COR-L47 (cell line): ENCODE data around the gene C1orf198.

Source experiments
- DNase-seq: peaks from one replicate; lab custom pipeline; 2025; lab: John Stamatoyannopoulos, UW

Gene C1orf198

GRCh38 chr1:230833511-230833910, 34.8 kb downstream of the C1orf198 start:
- no peak for DNase-seq

DNA sequence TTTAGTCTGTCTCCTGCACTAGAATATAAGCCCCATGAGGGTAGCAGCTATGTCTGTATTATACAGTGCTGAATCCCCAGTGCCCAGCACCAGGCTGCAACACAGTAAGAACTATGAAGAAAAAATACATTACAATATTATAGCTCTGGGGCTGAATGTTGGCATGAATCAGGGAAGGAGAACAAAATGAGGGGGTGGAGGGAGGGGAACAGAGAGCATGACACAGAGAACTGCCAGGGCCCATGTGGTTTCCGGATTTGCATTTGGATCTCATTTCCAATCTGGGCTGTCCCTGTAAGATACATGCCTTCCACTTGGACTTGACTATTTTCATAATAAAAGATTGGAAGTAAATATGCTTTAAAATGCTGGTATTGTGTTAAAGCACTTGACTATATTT, 35.8 kb downstream of the C1orf198 start:
- no peak for DNase-seq

DNA sequence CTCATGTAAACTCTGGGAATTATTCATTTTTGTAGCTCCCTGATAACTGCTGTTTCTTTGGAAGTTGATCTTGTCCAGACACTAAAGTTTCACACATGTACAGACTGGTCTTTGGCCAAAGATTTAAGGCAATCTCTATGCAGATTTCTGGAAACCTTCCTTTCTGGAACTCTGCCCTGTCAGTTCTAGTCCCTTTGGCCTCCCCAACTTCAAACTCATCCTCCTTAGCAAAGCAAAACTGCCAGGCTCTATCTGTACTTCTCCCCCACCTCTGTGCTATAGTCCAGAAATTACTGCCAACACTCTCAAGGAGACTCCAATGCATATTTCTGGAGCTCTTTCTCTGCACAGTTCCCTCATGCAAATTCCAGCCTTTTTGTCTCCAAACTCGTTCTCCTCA, 36.5 kb downstream of the C1orf198 start:
- DNase-seq: no peak

DNA sequence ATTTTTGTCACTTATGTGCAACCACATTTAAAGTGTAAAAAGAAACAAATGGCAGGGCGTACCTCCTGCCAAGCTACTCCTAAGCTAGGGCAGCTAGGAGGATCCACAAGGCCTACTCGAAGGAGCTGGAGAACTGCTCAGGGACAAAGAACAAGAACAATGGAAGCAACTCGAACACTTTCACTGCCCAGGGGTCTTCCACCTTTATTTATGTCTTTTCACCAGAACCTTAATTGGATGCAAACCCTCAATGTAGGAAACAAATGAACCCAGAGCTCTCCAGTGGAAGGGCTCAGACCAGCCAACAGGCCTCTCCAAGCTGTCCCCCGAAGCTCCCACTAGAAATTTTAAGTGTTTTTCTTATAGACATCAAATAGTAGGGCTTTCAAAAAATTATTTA, 39.9 kb downstream of the C1orf198 start:
- no peak for DNase-seq

GRCh38 chr1:230827801-230828200, 40.5 kb downstream of the C1orf198 start:
- no peak for DNase-seq

GRCh38 chr1:230827081-230827681, 41.1 kb downstream of the C1orf198 start:
- DNase-seq: no peak

- DNase-seq: no peak
Measured at GRCh38 chr1:230826166-230826875, 42.0 kb downstream of the C1orf198 start.

GRCh38 chr1:230825761-230826160, 42.6 kb downstream of the C1orf198 start:
- DNase-seq: no peak

- DNase-seq: no peak
Measured at GRCh38 chr1:230824919-230825721, 43.2 kb downstream of the C1orf198 start.

DNA sequence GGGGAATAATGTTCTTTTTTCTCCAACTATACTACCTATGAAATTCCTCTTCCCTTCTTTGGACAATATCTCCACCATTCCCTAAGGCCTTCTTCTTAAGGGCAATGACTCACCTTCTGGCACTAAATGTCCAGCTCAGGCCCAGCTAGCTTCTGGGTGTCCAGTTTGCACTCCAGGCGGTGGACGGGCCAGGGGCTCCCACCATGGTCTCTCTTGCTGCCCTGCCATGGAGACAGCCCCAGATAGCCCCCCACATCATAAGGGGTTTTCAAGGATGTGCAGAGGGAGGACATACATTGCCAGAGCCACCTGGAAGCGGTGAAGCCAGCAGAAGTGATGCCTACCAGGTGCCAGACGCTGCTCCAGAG, 43.8 kb downstream of the C1orf198 start:
- DNase-seq: no peak

GRCh38 chr1:230823931-230824381, 44.4 kb downstream of the C1orf198 start:
- DNase-seq: no peak

DNA sequence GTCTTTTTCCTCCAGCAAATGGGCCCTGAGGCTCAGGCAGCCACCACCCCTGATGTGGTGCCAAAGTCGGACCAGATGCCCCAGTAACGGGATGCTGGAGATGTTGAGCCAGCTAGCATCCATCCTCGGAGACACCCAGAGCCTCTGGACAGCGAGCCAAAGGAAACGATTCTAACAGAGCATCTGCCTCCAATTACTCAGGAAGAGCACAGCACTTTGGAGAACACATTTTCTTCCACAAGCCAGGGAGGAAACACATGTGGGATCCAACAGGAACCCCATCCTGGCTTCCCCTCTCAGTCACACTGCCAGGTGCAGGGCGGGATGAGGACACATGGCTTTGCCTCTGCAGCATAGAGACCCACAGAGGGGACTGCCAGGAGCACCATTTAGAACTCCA, 44.9 kb downstream of the C1orf198 start:
- DNase-seq: no peak

GRCh38 chr1:230822092-230822581, 46.2 kb downstream of the C1orf198 start:
- DNase-seq: no peak

- DNase-seq: no peak
Measured at GRCh38 chr1:230821346-230821745, 47.0 kb downstream of the C1orf198 start.

GRCh38 chr1:230820568-230820967, 47.8 kb downstream of the C1orf198 start:
- DNase-seq: no peak

GRCh38 chr1:230819976-230820375, 48.3 kb downstream of the C1orf198 start:
- no peak for DNase-seq

- DNase-seq: no peak
Measured at GRCh38 chr1:230818901-230819300, 49.4 kb downstream of the C1orf198 start.

DNA sequence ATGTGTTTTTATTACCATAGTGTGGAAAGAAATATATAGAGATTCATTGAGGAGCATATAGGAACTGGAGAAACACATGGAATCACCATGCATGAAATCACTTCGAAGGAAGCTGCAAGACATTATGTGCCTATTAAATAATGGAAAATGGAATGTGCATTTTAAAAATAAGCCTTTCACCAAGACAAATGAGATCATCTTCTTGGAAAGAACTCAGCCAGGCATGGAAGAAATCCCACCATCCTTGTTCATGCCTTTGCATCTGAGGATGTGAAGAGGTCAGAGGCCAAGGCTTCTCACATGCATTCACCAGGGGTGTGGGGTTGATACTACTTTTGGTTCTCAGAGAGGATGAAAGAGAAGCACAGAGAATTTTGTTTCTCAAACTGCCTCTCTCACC, 50.0 kb downstream of the C1orf198 start:
- no peak for DNase-seq

DNA sequence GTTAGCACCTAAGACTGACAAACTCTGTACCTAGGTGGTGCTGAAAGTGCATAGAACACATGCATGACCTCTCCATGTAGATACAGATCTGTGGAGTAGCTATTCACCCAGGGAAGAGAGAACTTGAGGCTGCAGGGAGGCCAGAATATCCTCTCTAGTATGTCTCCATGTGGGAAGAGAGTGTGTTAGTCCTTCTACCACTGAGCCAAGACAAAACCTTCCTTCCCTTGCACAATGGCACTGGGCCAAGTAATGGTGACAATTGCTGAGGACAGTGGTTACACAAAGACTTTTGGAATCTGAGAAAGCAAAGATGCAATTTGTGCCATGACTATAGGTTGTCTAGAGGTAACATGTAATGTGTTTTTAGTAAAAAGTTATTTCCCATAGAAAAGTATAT, 52.3 kb downstream of the C1orf198 start:
- no peak for DNase-seq

GRCh38 chr1:230814949-230815692, 53.2 kb downstream of the C1orf198 start:
- DNase-seq: no peak

DNA sequence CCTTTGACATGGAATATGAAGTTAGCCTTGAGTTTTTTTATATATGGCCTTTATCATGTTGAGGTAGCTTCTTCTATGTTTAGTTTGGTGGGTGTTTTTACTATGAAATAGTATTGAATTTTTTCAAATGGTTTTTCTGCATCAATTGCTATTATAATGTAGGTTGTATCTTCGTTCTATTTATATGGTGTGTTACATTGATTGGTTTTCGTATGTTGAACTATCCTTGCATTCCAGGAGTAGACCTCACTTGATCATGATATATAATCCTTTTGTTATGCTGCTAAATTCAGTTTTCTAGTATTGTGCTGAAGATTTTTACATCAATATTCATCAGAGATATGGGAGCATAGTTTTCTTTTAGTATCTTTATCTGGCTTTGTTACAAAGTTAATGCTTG, 55.8 kb downstream of the C1orf198 start:
- DNase-seq: no peak
